Mesenchymal stem cell (in vitro differentiated cells and primary cell): ENCODE measurements around the gene KLF7.

Experiments used
- DNase-seq: peaks from one replicate; pipeline ENCODE4 v3.0.0-alpha.2; 2013
- H2AFZ ChIP-seq: one replicate; pipeline ENCODE4 v1.6.1; 2013; ENCODE audit warnings: low read depth, mild to moderate bottlenecking, control low read depth, inconsistent platforms, low read length, moderate library complexity
- H2AK5ac ChIP-seq: 2 replicates; pipeline ENCODE4 v1.6.1; 2013; ENCODE audit warnings: low read length, moderate library complexity, mild to moderate bottlenecking, inconsistent platforms; ENCODE audit not compliant: severe bottlenecking
- H2BK120ac ChIP-seq: one replicate; pipeline ENCODE4 v1.6.1; 2013; ENCODE audit warnings: low read depth, mild to moderate bottlenecking, inconsistent platforms, low read length, moderate library complexity
- H2BK12ac ChIP-seq, 2 experiments: one replicate each; pipeline ENCODE4 v1.6.1; 2013; ENCODE audit warnings: inconsistent platforms in 2 of 2, low read length in 2 of 2, mild to moderate bottlenecking in 2 of 2, moderate library complexity in 2 of 2, control low read depth in 1 of 2
- H2BK15ac ChIP-seq: one replicate; pipeline ENCODE4 v1.6.1; 2013; ENCODE audit warnings: mild to moderate bottlenecking, low read depth, inconsistent platforms; ENCODE audit not compliant: poor library complexity, severe bottlenecking
- H2BK5ac ChIP-seq: 2 replicates; pipeline ENCODE4 v1.6.1; 2013; ENCODE audit warnings: low read depth, mild to moderate bottlenecking, low read length, control low read depth, inconsistent platforms; ENCODE audit not compliant: poor library complexity, severe bottlenecking
- H3K14ac ChIP-seq, 2 experiments: one replicate each; pipeline ENCODE4 v1.6.1; 2013; ENCODE audit warnings: inconsistent platforms in 2 of 2, low read length in 2 of 2, control low read depth in 1 of 2, mild to moderate bottlenecking in 1 of 2, moderate library complexity in 1 of 2
- H3K18ac ChIP-seq, 2 experiments: one replicate each; pipeline ENCODE4 v1.6.1; 2013; ENCODE audit warnings: inconsistent platforms in 2 of 2, low read length in 2 of 2, control low read depth in 1 of 2, low read depth in 1 of 2, mild to moderate bottlenecking in 1 of 2
- H3K23ac ChIP-seq, 2 experiments: one replicate each; pipeline ENCODE4 v1.6.1; 2013; ENCODE audit warnings: inconsistent platforms in 2 of 2, low read length in 2 of 2, mild to moderate bottlenecking in 2 of 2, moderate library complexity in 2 of 2, control low read depth in 1 of 2
- H3K27ac ChIP-seq: 2 replicates; pipeline ENCODE4 v1.5.1; 2013; ENCODE audit warnings: mild to moderate bottlenecking, moderate library complexity, low read length, control low read depth, inconsistent platforms; ENCODE audit not compliant: poor library complexity, severe bottlenecking
- H3K27me3 ChIP-seq, 2 experiments: 2 replicates each; pipeline versions ENCODE4 v1.6.1 to v1.7.0; 2013; ENCODE audit warnings: low read length in 2 of 2, mild to moderate bottlenecking in 2 of 2, moderate library complexity in 2 of 2, control low read depth in 1 of 2, inconsistent platforms in 1 of 2; ENCODE audit not compliant: control insufficient read depth in 1 of 2, insufficient read depth in 1 of 2
- H3K36me3 ChIP-seq, 2 experiments: 2 replicates each; pipeline versions ENCODE4 v1.6.1 to v1.7.0; 2013; ENCODE audit warnings: low read length in 2 of 2, control low read depth in 1 of 2, inconsistent platforms in 1 of 2, low read depth in 1 of 2, mild to moderate bottlenecking in 1 of 2; ENCODE audit not compliant: insufficient read depth in 2 of 2, control insufficient read depth in 1 of 2
- H3K4ac ChIP-seq, 2 experiments: one replicate each; pipeline ENCODE4 v1.6.1; 2013; ENCODE audit warnings: inconsistent platforms in 2 of 2, low read length in 2 of 2, mild to moderate bottlenecking in 2 of 2, moderate library complexity in 2 of 2, control low read depth in 1 of 2, low read depth in 1 of 2
- H3K4me1 ChIP-seq: 2 replicates; pipeline ENCODE4 v1.6.1; 2013; ENCODE audit warnings: low read depth, low read length, control low read depth; ENCODE audit not compliant: control insufficient read depth, insufficient read depth
- H3K4me2 ChIP-seq: 2 replicates; pipeline ENCODE4 v1.6.1; 2013; ENCODE audit warnings: low read length, mild to moderate bottlenecking, inconsistent platforms; ENCODE audit not compliant: poor library complexity, severe bottlenecking
- H3K4me3 ChIP-seq, 2 experiments: 2 replicates each; pipeline versions ENCODE4 v1.5.1 to v1.7.0; 2013; ENCODE audit warnings: low read length in 2 of 2, mild to moderate bottlenecking in 2 of 2, control low read depth in 1 of 2, low read depth in 1 of 2; ENCODE audit not compliant: insufficient read depth in 1 of 2
- H3K79me1 ChIP-seq: replicated peaks from 2 replicates; pipeline ENCODE4 v1.6.1; 2013; ENCODE audit warnings: mild to moderate bottlenecking, control low read depth, low read length, inconsistent platforms; ENCODE audit not compliant: poor library complexity, severe bottlenecking
- H3K9ac ChIP-seq: 2 replicates; pipeline ENCODE4 v1.7.0; 2013; ENCODE audit warnings: mild to moderate bottlenecking, low read length, moderate library complexity
- H3K9me3 ChIP-seq: 2 replicates; pipeline ENCODE4 v1.7.0; 2013; ENCODE audit warnings: mild to moderate bottlenecking, low read length; ENCODE audit not compliant: control insufficient read depth
- H4K8ac ChIP-seq: one replicate; pipeline ENCODE4 v1.6.1; 2013; ENCODE audit warnings: inconsistent platforms, mild to moderate bottlenecking, low read length, moderate library complexity
- H4K91ac ChIP-seq: one replicate; pipeline ENCODE4 v1.6.1; 2013; ENCODE audit warnings: mild to moderate bottlenecking, low read length, inconsistent platforms
- WGBS: methylation state at CpG from one replicate; pipeline ENCODE4 v1.1.7; 2013; ENCODE audit warnings: mixed read lengths; 5-methylcytosine and 5-hydroxymethylcytosine counted together

Gene KLF7

DNA sequence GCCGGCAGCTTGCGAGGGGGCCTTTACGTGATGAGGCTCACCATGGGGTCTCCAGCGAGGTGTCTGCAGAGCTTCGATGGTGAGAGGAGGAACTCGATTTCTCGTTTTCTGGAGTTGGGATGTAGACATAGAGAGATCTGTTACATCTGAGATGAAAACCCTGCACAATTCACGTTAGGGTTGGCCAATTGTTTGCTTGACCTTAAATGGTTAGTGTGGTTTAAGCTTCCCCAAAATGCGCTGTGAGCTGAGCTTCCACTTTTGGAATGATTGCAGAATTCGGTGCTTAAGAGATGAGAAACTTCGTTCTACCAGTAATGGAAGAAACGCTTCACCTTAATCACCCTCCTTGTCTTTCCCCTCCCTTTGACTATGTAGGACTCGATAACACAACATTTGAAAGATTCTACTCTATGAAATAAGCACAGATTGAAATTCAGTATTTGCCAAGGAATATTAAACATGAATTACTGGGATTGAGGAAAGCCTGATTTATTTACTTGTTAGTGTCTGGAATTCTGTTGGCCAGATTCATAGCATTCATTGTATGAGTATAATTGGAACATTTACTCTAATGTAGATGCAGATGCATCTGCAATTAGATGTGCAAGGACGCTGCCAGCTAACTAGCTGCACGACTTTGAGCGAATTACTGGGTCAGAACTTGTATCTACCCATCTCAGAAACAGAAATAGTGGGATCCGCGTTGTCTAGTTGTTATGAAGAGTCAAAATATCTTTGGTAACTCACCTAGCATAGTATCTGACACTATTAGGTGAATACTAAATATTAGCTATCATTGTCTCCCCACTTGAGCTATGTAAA lies 1.6 kb upstream of the KLF7 start:
- H3K79me1 ChIP-seq, result peaks cover 1% of the 10 kb centered on the region
- peak overlapping the region; percentile 67 for H2BK5ac ChIP-seq
- H3K4ac ChIP-seq, result peak overlapping the region; percentile 87 to 90
- peak overlapping the region; percentile 83 to 92 for H3K18ac ChIP-seq
- H2AFZ ChIP-seq, result no peak overlapping the region
- H3K4me2 ChIP-seq, result peak overlapping the region; percentile 61
- peak overlapping the region; percentile 77 for H2BK120ac ChIP-seq
- 6% methylated on average over 13 of the region's 18 CpGs for WGBS
- no peak overlapping the region for H3K23ac ChIP-seq
- DNase-seq, result peak; percentile 77
- H3K9me3 ChIP-seq, result no peaks in the 10 kb centered on the region
- peak overlapping the region; percentile 91 for H4K91ac ChIP-seq
- peak overlapping the region; percentile 82 for H2BK15ac ChIP-seq
- H3K14ac ChIP-seq, result peak overlapping the region in 1 of 2 experiments; percentile 70
- H4K8ac ChIP-seq, result peak overlapping the region; percentile 82
- H3K4me1 ChIP-seq, result peaks cover 2% of the 10 kb centered on the region
- H2BK12ac ChIP-seq, result peak overlapping the region; percentile 34 to 79
- peak overlapping the region; percentile 94 for H3K27ac ChIP-seq
- H3K4me3 ChIP-seq, result peak overlapping the region; percentile 81 to 85
- H3K9ac ChIP-seq, result peak overlapping the region; percentile 98
- H2AK5ac ChIP-seq, result peak overlapping the region; percentile 84
- no peaks in the 10 kb centered on the region for H3K27me3 ChIP-seq
- H3K36me3 ChIP-seq, result no peaks in the 10 kb centered on the region

DNA sequence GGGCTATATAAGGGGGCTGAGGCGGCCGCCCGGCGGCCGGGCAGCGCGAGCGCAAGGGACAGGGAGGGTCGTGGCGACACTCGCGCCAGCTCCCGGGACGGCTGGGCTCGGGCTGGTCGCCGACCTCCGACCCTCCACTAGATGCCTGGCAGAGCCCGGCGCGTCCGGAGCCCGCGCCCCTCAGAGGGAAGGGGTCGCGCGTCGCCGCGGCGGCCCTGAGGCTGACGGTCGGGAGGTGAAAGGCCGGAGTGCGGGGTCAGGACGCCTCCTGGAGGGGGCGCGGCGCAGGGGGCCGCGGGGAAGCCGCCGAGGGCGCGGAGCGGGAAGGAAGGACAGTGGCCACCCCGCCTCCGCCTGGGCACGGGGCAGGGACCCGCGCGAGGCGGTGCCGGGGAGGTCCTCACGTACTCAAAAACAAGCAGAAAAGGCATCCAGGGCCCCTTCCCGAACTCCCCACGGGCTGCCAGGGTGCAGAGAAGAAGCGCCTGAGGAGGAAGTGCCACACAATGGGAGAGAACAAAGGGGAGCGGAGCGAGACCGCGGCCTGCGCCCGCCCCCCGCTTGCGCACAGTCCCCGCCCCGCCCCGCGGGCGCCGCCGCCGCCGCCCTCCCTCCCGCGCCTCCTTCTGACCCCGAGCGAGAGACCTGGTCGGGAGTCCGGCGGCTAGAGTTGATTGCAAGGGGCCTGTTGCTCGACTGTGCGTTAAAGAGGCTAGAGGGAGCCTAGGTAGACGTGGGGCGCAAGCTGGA lies 776 bp upstream of the KLF7 start:
- peak overlapping the region; percentile 92 to 98 for H3K14ac ChIP-seq
- H2BK12ac ChIP-seq, result peak overlapping the region; percentile 34 to 85
- peak; percentile 84 for DNase-seq
- H3K9ac ChIP-seq, result peak overlapping the region; percentile 98
- H3K18ac ChIP-seq, result peak overlapping the region; percentile 99 to 100
- under 1% methylated on average over 73 of the region's 86 CpGs for WGBS
- H3K9me3 ChIP-seq, result no peaks in the 10 kb centered on the region
- peak overlapping the region in 1 of 2 experiments; percentile 98 for H3K23ac ChIP-seq
- peak overlapping the region; percentile 95 for H4K8ac ChIP-seq
- H3K27ac ChIP-seq, result peak overlapping the region; percentile 96
- H2BK15ac ChIP-seq, result peak overlapping the region; percentile 82
- peaks cover 1% of the 10 kb centered on the region for H3K79me1 ChIP-seq
- peak overlapping the region; percentile 98 to 100 for H3K4ac ChIP-seq
- H3K4me2 ChIP-seq, result peak overlapping the region; percentile 92
- peak overlapping the region; percentile 100 for H2BK120ac ChIP-seq
- H2AFZ ChIP-seq, result no peak overlapping the region
- peak overlapping the region; percentile 99 for H4K91ac ChIP-seq
- peak overlapping the region; percentile 100 for H2BK5ac ChIP-seq
- H3K27me3 ChIP-seq, result no peaks in the 10 kb centered on the region
- H3K4me3 ChIP-seq, result peak overlapping the region; percentile 81 to 85
- H3K36me3 ChIP-seq, result no peaks in the 10 kb centered on the region
- peak overlapping the region; percentile 99 for H2AK5ac ChIP-seq
- peaks cover 2% of the 10 kb centered on the region for H3K4me1 ChIP-seq

DNA sequence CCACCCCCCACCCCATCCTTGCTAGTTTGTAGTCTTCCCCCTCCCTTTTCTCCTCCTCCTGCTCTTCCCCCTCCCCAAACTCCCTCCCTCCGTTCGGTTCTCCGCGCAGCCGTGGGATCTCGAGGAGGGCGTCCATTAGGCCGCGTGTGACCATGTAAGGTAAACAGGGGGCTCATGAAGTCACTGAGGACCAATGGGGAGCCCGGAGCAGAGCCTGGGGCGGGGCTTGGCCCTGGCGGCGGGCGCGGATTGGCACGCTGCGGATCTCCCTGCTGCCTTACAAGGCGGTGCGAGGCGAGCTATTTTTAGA lies 246 bp upstream of the KLF7 start:
- Histone ChIP-seq H3K4me1 (peaks cover 4% of the 10 kb centered on the region), H3K4me3 (peak overlapping the region; percentile 77 to 85), H3K4me2 (no peak overlapping the region), H3K4ac (no peak overlapping the region), H2AK5ac (no peak overlapping the region), H2BK5ac (no peak overlapping the region), H3K23ac (no peak overlapping the region), H3K9ac (peak overlapping the region; percentile 98), H4K8ac (no peak overlapping the region), H2BK15ac (no peak overlapping the region), H3K27ac (no peak overlapping the region), H3K79me1 (peaks cover 1% of the 10 kb centered on the region), H3K18ac (no peak overlapping the region), H3K9me3 (no peaks in the 10 kb centered on the region), H2BK12ac (no peak overlapping the region), H3K36me3 (no peaks in the 10 kb centered on the region), H2BK120ac (no peak overlapping the region), H3K27me3 (no peaks in the 10 kb centered on the region), H3K14ac (no peak overlapping the region), H4K91ac (no peak overlapping the region), H2AFZ (no peak overlapping the region)
- 0% methylated on average over 20 of the region's 20 CpGs for WGBS
- DNase-seq, result peak; percentile 100
